ENCODE data around the gene ATP11A. TPM values are rescaled to one million over a fixed set of nuclear protein-coding genes. Genes with fewer than 3 reads are reported as not detected.

ATP11A gene
- total and polyA plus RNA-seq, 9 of the 15 experiments (the other 6 are each of a cell fraction or from before 2014, with no cell fraction given): 0.38 to 34.2 (median 4.2) TPM

- intact Hi-C loops (cut with micrococcal nuclease): no loop called here
Observed at GRCh38 chr13:112903606-112904195, 213.9 kb downstream of the ATP11A start.

GRCh38 chr13:112904436-112904960 lies 214.7 kb downstream of the ATP11A start:
- ATAC-seq (no peak), DNase-seq (ENCODE audit: extremely low read depth in 1 of 4, low spot score in 3 of 4) (no peak), FAIRE-seq (no peak)
- H3K4me1 ChIP-seq (replicated peaks in 1 of 2; ENCODE audit: control insufficient read depth in 2 of 2, insufficient read depth in 2 of 2, low read length in 2 of 2): no peaks in the 10 kb centered on the region; a peak in 1 of 5 replicates
- ChIA-PET CTCF (ENCODE audit: low intra/inter-chr PET ratio) (no interaction called here), POLR2A (interaction anchor here (0.6 kb wide), 1 partner anchor 1461 kb away, joined by 3 read pairs; no protein-coding TSS in a partner anchor)
- no peaks in the 10 kb centered on the region for H3K9me1 ChIP-seq (ENCODE audit: control insufficient read depth, insufficient read depth, low read length)
- no peak overlapping the region for H3K27ac ChIP-seq (ENCODE audit: extremely low read depth, low read depth, low read length)
- in situ Hi-C loops (cut with MboI) (no loop called here), intact Hi-C loops (cut with micrococcal nuclease) (no loop called here)
- no peaks in the 10 kb centered on the region for H3K9me3 ChIP-seq (replicated peaks; ENCODE audit: control insufficient read depth, insufficient read depth, low read depth, low read length)
- H3K9ac ChIP-seq (ENCODE audit: insufficient read depth in 1 of 2, low read depth in 2 of 2, low read length in 2 of 2): no peak overlapping the region
- BruUV-seq (replicated peaks): no TSS peak
- H3K36me3 ChIP-seq (ENCODE audit: control insufficient read depth, insufficient read depth, low read length): no peaks in the 10 kb centered on the region
- 0% methylated on average over 9 of the region's 13 CpGs for WGBS (ENCODE audit: insufficient coverage, low coverage, missing lambda C conversion rate)
- no peak overlapping the region for H3K4me3 ChIP-seq
- H3K27me3 ChIP-seq (ENCODE audit: control insufficient read depth in 2 of 2, insufficient read depth in 2 of 2, low read length in 2 of 2): peaks cover 36 to 88% of the 10 kb centered on the region in 2 experiments; a peak in 4 of 5 replicates
- H3K79me2 ChIP-seq (ENCODE audit: control insufficient read depth, insufficient read depth, low read length): no peaks in the 10 kb centered on the region
- H2AFZ ChIP-seq (ENCODE audit: low read depth, low read length): no peak overlapping the region
- peaks cover 4% of the 10 kb centered on the region; the same call in 1 of the 2 replicates for H4K20me1 ChIP-seq (replicated peaks; ENCODE audit: control insufficient read depth, insufficient read depth, low read length)
- no peak overlapping the region for H3K4me2 ChIP-seq (ENCODE audit: insufficient read depth, low read length)
- TF ChIP-seq U2AF1 (optimal IDR thresholded peaks at IDR 0.05; ENCODE audit: low read depth, low read length) (no peak), ZFP36 (IDR thresholded peaks at IDR 0.05; ENCODE audit: low read depth, low read length, partially characterized antibody) (no peak), ATF6 (CRISPR knock-in tag; IDR thresholded peaks at IDR 0.05) (no peak), YY1 (IDR thresholded peaks at IDR 0.05; ENCODE audit: borderline replicate concordance in 1 of 3, control insufficient read depth in 1 of 3, extremely low read depth in 1 of 3, insufficient read depth in 3 of 3, insufficient read length in 1 of 3, insufficient replicate concordance in 2 of 3, low read depth in 1 of 3, low read length in 2 of 3) (no peak), DPF2 (IDR thresholded peaks at IDR 0.05) (no peak), ZNF174 (CRISPR knock-in tag; IDR thresholded peaks at IDR 0.05) (no peak), ZNF133 (CRISPR knock-in tag; IDR thresholded peaks at IDR 0.05) (no peak), CEBPB (tag; IDR thresholded peaks at IDR 0.05) (no peak)

More at GRCh38 chr13:112903606-112904195, 213.9 kb downstream of the ATP11A start:
- no peak for FAIRE-seq
- Histone ChIP-seq H3K9me1 (ENCODE audit: control insufficient read depth, insufficient read depth, low read length) (no peaks in the 10 kb centered on the region), H3K27ac (ENCODE audit: extremely low read depth, low read depth, low read length) (no peak overlapping the region), H3K9ac (ENCODE audit: insufficient read depth in 1 of 2, low read depth in 2 of 2, low read length in 2 of 2) (no peak overlapping the region), H4K20me1 (replicated peaks; ENCODE audit: control insufficient read depth, insufficient read depth, low read length) (peaks cover 4% of the 10 kb centered on the region; the same call in 1 of the 2 replicates), H3K36me3 (ENCODE audit: control insufficient read depth, insufficient read depth, low read length) (no peaks in the 10 kb centered on the region), H3K4me2 (ENCODE audit: insufficient read depth, low read length) (no peak overlapping the region), H3K4me1 (replicated peaks in 1 of 2; ENCODE audit: control insufficient read depth in 2 of 2, insufficient read depth in 2 of 2, low read length in 2 of 2) (no peaks in the 10 kb centered on the region; a peak in 1 of 5 replicates), H3K9me3 (replicated peaks; ENCODE audit: control insufficient read depth, insufficient read depth, low read depth, low read length) (no peaks in the 10 kb centered on the region), H2AFZ (ENCODE audit: low read depth, low read length) (no peak overlapping the region), H3K27me3 (ENCODE audit: control insufficient read depth in 2 of 2, insufficient read depth in 2 of 2, low read length in 2 of 2) (peaks cover 39 to 87% of the 10 kb centered on the region in 2 experiments; a peak in 4 of 5 replicates), H3K4me3 (no peak overlapping the region), H3K79me2 (ENCODE audit: control insufficient read depth, insufficient read depth, low read length) (no peaks in the 10 kb centered on the region)
- no peak for DNase-seq (ENCODE audit: extremely low read depth in 1 of 4, low spot score in 3 of 4)
- TF ChIP-seq TSC22D4 (tag; IDR thresholded peaks at IDR 0.05) (no peak), STAG1 (CRISPR knock-in tag; IDR thresholded peaks at IDR 0.05; ENCODE audit: borderline replicate concordance) (no peak), KAT8 (IDR thresholded peaks at IDR 0.05; ENCODE audit: low read depth) (no peak), ZNF316 (IDR thresholded peaks at IDR 0.05) (no peak), RBM34 (IDR thresholded peaks at IDR 0.05; ENCODE audit: borderline replicate concordance, insufficient read depth, low read length) (no peak), ZC3H8 (IDR thresholded peaks at IDR 0.05) (no peak), PHF20 (IDR thresholded peaks at IDR 0.05; ENCODE audit: partially characterized antibody) (no peak), ZNF436 (CRISPR knock-in tag; IDR thresholded peaks at IDR 0.05) (no peak)
- BruUV-seq (replicated peaks): no TSS peak
- WGBS (ENCODE audit: insufficient coverage, low coverage, missing lambda C conversion rate): 2% methylated on average over 17 of the region's 19 CpGs
- POLR2A ChIA-PET: interaction anchor here (0.5 kb wide), 1 partner anchor 12 kb away, joined by 3 read pairs; no protein-coding TSS in a partner anchor
- in situ Hi-C loops (cut with MboI): no loop called here
- CTCF ChIA-PET (ENCODE audit: low intra/inter-chr PET ratio): no interaction called here
- no peak for ATAC-seq
